Spleen (tissue), 7 donors: Measurements from ENCODE around the gene SIGLEC11.

Experiments used
- POLR2A ChIP-seq, 3 donors: fragments of 450-650 bp; IDR thresholded peaks; one replicate each; pipeline ENCODE4 v1.5.1; 2017; ENCODE audit warnings: antibody characterized with exemption in 3 of 3, mild to moderate bottlenecking in 1 of 3
- POLR2AphosphoS5 ChIP-seq, 3 donors: sonication (generic); formaldehyde crosslinking; IDR thresholded peaks; one replicate each; pipeline ENCODE4 v1.5.1; 2017; ENCODE audit warnings: antibody characterized with exemption in 3 of 3
- TF ChIP-seq, protein P1 (sequence below), 11 experiments: fragments of 200-600 bp in 7 of 11; fragments of 450-650 bp in 4 of 11; sonication (generic) in 4 of 11; IDR thresholded peaks in 8 of 11; conservative IDR thresholded peaks in 3 of 11; 1 replicate in 7 of 11; 2 replicates in 4 of 11; pipeline versions ENCODE4 v1.4.0 to v1.8.0; 2016 to 2021; ENCODE audit warnings: antibody characterized with exemption in 11 of 11, inconsistent platforms in 4 of 11, mild to moderate bottlenecking in 1 of 11
- donor health status: DM: no; HTN: no; CAD: no; lungs with moderate emphysema.
- donor health status: DM: no; HTN: no; CAD: no.
- donor health status: DM: no; HTN: no; CAD: no.

DNA sequence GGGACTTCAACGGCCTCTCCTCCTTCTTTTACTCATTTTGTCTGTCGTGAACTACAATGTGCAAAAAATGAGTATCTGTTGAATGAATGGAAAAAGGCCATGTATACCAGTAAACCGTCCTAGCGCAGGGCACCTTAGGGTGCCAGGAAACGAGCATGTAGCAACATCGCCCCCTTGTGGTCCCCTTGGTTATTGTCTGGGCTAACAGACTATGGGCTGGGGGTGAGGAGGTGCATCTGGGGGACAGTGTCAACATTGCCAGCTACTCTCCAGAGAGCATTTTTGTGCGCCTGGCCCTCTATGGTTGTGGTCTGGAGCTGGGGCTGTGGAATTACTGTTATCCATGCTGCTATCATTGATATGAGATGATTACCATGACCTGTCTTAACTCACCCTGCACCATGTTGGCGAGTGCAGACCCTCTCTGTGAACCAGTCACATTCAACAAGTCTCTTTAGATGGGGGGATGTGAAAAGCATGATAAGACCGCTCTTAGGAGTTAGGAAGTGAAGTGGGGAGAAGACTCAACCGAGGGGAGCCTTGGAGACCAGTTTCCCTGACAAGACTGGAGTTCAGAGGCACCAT, 22.8 kb upstream of the SIGLEC11 start:
- TF ChIP-seq, protein P1, sequence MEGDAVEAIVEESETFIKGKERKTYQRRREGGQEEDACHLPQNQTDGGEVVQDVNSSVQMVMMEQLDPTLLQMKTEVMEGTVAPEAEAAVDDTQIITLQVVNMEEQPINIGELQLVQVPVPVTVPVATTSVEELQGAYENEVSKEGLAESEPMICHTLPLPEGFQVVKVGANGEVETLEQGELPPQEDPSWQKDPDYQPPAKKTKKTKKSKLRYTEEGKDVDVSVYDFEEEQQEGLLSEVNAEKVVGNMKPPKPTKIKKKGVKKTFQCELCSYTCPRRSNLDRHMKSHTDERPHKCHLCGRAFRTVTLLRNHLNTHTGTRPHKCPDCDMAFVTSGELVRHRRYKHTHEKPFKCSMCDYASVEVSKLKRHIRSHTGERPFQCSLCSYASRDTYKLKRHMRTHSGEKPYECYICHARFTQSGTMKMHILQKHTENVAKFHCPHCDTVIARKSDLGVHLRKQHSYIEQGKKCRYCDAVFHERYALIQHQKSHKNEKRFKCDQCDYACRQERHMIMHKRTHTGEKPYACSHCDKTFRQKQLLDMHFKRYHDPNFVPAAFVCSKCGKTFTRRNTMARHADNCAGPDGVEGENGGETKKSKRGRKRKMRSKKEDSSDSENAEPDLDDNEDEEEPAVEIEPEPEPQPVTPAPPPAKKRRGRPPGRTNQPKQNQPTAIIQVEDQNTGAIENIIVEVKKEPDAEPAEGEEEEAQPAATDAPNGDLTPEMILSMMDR (IDR thresholded peaks at IDR 0.05 in 8 of 11, conservative IDR thresholded peaks at IDR 0.05 in 3 of 11): peak; percentile 75 to 91 (median 87)
- TF ChIP-seq POLR2A (IDR thresholded peaks at IDR 0.05) (no peak), POLR2AphosphoS5 (IDR thresholded peaks at IDR 0.05) (peak in 1 of 3 donors; percentile 59)
